DMS153 (cell line): ENCODE results near the gene GMDS.

Source experiments
- DNase-seq: peaks from one replicate; lab custom pipeline; 2025; lab: John Stamatoyannopoulos, UW

Gene GMDS

DNA sequence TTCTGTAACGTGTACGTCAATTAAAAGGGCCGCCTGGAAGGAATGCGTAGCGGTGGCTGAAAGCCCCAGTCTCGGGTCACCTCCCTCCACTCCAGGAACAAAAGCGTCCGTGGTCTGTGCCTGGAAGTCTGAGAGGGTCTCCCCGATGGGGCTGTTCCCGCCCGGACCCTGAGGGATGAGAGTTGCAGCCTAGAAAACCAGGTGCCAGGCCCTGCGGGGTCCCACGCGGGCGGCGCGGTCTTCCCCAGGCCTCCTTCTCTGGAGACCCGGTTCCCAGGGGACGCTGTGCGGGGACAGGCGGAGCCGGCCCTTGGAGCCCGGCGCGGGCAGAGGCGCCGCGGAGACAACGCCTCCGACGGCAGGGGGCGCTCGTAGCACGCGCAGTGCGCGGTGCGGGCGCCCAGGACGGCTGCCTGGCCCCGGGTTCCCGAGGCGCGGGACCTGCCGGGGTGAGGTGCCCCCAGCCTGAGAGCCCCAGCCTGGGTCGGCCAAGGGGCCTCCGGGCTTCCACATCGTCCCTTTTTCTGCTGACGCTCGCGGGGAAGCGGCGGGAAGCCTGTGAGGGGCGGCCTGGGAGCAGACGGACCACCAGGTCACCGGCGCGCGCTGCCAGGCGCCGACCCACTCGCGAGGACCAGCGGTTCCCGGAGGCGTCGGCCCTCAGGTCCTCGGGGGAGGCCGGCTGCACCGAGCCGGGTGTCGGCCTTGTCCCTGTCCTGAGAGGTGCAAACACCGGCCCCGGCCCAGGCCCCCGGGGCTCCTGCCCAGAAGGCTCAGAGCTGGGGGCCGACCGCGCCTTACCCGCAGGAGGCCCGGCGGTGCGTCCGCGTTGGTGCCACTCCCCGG, 641.0 kb downstream of the GMDS start:
- no peak for DNase-seq

DNA sequence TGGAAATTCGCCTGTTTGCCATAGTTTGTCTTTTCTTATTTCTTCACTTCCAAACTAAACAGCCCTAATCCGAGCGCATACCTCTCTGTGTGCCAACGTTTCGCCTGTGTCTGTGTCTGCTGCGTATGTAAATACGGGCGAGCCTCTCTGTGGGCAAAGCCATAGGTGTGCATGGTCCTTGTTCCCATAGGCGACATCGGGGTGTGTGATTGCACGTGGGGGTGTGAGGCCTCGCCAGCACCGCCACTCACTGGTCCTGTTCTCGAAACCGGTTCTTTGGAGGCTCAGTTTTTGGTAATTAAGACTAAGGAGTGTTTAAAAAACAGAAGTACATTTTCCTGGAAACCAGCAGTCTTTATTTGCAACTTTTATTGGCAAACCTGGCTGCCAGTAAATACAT, 641.7 kb downstream of the GMDS start:
- DNase-seq: no peak

DNA sequence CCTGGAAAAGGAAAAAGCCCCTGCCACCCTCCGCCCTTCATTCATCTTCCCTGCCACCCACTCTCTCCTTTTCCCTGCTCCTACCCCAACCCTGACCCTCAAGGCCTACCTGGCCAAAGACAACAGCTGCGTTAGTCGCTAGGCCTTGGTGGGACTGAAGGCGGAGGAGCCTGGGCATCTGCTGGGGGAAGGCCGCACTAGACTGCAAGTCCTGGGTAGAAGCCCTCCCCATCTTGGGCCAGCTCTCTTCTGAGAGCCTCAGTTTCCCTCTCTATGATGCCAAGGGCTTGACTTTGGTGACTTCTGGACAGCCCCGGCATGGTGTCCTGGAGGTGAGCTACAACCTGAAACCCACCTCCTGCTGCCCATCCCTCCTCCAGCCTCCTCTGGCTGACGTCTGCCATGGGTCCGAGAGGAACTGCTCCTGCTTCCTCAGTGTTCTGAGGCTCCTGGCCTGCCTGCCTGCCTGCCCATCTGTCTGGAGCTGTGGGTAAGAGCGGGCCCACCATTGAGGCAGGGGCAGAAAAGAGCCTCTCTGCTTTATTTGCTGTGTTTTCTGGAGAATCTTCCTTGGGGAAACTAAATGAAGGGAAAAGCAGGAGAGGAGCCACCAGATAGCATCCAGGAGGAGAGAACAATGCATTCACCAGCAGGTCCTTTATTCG, 643.2 kb downstream of the GMDS start:
- DNase-seq: no peak

DNA sequence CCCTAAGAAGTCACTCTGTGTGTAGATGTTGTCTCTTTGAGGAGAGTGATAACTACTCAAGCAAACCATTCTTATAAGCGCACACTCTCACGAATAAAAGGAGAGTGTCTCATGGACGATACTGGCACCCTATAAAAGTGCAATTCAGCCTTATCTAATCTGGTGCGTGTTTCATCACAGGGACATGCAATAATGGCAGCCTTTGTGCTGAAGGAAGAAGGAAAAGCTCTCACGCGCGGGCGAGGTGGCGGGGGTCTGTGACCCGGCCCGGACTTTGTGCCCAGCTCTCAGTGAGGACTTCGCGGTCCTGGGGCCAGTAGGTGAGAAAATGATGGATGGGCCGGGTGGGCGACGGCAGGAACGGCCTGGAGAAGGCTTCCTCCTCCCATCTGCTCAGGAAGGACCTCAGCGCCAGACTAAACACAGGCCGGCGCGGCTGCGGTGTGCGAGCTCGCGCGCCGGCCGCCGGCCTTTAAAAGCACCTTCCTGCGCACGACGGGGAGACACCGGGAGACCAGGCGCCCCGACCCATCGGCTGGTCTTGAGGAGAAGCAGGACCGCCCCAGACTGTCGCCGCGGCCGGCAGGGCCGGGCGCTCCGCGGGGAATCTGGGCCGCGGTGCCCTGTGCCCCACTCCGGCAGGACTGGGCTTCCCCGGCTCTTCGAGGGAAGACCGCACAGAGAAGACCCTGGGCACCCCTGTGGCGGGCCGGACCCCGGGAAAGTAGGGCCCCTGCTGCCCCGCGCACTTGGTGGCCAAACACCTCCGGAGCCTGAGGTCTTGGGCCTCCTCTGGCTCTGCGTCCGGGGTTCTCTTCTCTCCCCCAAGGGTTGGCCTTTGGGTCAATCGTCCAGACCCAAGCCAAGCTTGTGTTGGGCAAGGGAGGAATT, 644.0 kb downstream of the GMDS start:
- no peak for DNase-seq

DNA sequence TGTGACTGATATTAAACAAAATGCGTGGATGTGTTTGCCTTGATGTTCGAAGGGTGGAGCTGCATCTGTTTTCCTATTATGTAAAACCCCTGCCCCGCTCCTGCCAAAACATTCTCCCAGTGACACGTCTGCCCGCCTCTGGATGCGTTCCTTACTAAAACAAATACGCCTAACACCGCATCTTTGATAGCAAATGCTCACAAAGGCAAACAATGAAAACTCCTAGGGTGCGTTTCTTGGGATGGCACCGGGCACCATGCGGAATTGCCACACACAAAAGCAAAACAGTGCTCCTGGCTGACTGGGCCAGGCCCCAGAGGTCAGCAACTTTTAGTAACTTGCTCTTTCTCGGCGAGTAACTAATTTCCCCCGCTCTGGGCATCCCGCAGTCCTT, 644.6 kb downstream of the GMDS start:
- no peak for DNase-seq

DNA sequence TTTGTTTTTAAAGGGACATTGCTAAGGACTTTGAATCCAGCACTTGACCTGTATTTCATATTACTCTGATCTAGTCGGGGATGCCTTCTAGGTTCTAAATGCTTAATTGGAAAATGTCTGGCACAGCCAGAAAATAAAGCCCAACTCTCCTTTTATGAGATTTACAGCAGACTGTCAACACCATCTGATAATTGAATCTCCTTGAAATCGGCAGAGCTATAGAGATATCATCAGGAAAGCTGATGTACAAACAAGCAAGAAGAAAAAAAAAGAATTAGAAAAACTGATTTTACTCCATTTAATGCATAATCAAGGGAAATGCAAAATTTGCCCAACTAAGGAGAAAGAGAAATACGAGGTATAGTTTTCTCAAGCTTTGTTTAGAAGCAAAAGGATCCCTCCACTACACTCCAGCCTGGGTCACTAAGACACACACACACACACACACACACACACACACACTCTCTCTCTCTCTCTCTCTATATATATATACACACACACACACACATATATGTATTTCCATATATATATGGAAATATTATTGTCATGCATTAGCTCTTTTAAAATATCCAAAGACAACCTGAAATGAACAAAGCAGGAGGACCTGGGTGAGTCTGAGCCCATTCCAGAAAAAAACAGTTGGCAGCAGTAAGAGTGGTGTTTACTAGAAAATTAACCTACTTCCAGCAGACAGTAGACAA, 645.2 kb downstream of the GMDS start:
- DNase-seq: no peak

DNA sequence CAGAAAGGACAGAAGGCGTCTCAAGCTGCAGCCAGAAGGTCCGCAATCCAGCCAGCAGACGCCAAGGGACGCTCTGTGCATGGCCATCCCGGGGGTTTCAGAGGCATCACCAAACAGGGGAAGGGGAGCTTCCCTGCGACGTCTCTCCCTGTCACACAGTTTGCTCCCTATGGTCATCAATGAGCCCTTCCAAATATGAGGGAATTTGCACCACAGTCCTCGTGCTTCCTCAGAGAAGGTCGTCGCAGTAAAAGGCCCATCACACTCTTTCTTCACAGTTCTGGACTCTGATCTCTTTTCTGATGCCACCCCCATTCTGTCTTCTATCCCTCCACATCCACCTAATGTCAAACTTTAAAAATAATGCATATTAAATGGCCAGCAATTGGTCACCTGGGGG, 645.9 kb downstream of the GMDS start:
- no peak for DNase-seq

DNA sequence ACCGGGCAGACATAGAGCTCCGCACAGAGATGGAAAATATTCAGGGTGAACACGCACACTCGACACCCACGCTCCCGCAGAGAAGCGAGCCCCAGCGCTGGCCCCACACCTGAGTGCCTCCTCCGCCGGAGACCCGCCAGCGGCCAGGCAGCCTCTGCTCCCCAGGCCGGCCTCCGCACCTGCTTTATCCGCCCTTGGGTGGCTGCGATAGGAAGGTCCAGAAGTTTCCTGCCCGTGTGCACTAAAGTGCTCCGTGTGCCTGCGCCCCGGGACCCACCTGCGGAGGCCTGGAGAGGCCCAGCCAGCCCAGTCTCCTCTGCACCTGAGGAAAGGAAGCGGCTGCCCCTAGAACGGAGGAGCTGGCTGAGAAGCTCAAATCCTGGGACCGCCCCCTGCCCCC, 646.5 kb downstream of the GMDS start:
- DNase-seq: no peak

DNA sequence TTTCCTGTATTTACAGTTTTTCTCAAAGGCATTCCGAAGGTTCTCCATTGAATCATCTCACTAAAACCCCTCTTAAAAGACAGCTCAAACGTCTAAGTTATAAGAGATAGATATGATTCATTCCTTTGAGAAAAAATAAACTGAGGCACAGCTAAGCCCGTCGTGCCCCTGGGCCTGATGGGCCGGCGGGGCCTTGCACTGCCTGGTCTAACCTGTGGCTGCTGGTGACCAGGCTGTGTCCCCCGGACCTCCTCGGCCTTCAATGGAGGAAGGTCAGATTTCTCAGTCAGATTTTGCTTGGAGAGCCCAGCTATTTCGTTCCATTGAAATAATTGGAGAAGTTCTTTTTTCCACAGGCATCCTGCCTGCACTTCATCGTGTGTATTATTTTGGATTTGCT, 647.0 kb downstream of the GMDS start:
- no peak for DNase-seq

DNA sequence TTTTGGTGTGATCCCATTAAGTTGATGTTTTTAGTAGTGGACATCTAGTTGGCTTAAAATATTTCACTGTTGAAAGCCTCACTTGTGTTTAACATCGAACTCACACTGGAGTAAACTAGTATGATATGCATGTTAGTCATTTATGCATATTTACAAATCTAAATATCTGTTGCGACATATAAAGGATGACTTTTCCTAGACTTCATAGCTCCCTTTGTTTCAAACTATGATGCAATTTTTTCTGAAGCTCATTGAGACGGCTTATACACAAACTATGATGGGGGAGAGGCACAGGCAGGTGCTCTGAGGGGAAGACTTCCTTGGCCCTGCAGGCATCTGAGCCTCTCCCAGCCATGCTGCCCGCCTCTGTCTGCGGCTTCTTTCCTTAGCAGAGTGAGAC, 647.5 kb downstream of the GMDS start:
- no peak for DNase-seq

DNA sequence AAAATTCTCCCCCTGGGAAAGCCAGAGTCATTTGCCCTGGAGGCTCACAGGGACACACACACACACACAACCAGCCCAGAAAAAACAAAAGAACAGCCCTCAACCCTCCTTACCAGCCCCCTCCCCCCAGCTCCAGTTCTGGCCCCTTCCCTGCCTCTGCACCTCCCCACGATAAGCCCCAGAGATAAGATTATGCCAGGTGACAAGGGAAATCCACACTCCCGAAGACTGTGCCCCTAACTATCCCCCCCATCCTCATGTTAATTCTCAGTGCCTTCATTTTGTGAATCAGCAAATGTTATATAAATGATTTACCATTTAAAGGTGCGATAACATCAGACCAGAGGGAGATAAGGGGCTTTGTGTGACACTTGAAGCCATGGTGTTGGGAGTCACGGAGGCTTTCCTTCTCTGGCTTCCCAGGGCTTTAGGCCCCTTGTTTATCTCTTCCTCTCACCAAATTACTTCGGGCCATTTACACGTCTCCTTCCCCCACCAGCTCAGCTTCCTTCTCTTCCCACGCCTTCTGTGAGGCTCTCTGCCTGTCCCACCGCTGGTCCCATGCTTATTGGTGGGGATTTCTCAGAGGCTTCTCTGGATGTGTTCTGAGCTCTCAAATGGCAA, 648.2 kb downstream of the GMDS start:
- no peak for DNase-seq

DNA sequence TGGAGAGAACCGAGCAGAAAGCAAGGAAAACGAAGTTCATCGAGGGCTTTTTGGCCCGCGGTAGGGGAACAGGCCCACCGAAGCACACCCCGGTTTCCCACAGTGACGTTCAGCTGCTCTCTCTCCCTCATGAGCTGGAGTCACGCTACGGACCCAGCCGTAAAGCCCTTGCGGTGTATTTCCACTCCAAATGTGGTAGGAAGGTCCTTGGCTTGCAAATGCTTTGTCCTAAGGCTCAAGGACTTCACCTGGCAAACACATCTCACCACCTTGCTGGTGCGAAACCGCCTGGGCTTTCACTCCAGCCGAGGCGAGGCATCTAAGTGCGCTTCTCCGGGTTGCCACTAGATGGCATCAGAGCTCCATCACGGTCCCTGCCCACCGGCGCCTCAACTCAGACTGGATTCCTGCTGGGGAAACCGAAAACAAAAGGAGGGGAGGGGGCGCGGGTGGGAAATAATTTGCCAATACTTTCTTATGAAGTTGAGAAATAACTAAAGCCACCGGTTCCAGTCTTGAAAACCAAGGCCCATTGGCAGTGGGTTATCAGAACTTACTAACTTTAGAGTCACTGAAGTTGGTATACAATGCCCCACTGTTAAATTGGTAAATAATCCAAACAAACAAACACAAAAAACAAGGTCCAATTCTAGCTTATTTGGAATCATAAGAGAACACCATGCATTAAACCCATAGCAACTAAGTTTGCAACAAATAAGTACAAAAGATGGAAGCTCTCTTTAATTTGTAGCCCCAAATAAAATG, 649.1 kb downstream of the GMDS start:
- peak; percentile 29 for DNase-seq

DNA sequence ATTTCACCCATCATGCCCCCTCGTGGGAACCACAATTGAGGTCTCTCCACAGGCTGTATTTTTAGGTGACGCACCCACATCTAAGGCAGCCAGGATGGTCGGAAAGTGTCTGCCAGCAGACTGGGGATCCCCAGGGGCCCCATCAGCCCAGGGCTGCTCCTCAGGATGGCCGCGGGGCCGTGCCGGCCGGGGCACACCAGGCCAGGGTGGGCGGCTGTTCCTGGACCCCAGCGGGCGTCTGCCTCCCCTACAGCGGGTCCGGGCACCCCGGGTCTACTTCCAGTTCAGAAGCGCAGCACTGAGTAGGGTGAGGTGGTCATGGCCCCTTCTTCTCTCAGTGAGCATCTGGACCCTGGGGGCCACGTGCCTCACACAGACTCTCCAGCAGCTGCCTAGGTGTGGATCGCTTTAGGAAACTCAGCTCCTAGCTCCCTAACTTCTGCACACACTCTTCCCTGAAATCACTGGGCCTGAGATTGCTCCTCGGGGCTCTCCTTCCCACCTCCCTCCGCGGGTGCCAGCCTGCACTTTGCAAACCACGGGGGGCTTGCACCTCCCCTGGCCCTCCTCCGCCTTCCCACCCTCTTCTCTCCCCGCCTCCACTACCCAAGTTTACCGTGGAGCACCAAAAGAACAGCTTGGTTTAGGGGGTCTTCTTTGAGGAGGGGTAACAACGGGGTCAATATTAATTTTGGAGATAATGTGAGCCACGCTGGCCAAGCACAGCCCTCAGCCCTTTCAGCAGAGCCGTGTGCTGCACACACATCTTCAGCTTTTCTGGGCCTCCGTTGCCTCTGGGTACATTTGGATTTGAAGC, 649.9 kb downstream of the GMDS start:
- no peak for DNase-seq

DNA sequence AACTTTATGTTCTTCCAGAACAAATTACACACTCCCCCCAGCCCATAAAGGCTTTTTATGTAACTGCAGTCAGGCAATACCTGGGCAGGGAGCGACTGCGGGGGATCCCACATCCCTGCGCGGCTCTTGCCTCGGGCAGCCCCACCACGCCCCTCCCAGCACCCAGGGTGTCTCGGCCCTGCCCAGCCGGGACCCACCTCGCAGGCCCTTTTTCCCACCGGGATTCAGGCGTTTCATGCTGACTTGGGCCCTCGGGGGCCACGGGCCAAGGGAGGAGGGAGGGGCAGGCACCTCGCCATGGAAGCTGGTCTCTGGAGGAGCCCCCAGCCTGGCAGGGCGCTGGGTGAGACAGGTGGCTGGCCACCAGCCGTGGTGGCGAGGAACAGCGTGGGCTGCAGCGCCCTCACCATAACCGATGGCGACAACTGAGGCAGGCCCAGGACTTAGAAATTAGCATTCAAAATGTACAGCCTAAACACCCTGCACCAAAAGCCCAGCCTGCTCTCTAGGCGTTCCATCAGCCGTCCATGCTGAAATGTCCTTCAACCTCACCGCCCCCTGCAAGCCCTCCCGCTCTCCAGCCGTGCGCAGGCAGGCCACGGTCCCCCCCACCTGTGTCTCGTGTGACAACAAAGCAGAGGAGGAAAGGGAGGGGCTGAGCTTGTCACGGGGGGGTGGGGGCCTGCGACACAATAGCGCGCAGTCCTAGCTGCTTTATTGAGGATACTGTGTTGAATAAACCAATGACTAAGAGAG, 650.8 kb downstream of the GMDS start:
- DNase-seq: no peak

DNA sequence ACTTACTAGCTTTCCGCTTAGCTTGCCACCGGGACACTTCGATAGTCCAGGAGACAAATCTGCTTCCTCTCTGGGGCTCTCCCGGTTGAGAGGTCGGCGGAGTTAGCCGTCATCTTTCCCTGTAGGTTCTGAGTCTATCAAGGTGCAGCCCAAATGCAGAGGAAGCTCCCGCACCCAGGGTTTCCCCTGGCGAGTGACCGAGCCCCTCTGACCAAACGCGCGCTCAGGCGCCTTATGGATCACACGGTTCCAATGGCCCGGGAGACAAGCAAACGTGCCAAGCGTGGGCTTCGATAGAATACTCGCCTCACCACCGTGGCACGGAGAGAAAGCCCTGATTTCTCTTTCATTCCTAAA, 651.5 kb downstream of the GMDS start:
- DNase-seq: no peak

DNA sequence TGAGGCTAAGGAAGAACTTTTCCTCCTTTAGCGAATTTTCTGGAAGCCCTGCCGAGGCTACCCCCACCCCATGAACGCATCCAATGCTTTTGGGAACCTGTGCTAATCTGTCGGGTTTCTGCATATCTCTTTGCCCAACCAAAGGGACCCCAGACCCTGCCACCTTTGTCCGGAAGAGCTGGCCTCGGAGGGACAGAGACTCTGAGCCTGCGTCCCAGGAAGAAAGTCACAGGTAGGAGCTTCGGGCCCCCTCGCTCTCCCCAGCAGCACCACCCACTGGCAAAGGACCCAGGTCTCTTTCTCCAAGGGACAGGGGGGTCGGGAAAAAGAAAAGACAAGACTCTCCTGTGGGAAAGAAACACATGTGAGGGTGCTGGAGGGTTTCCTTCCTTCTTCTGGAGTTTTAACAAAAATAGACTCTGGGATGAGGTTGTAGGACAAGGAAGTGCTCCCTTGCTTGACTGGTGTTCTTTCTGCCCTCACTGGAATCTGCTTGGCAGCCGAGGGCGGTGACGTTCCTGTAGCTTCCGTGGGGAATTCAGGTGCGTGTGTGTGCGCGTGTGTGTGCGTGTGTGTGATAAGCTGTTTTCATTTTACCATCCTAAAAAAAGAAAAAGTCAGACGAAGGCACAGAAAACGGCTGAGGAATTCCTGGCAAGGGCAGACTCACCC, 652.0 kb downstream of the GMDS start:
- DNase-seq: no peak

DNA sequence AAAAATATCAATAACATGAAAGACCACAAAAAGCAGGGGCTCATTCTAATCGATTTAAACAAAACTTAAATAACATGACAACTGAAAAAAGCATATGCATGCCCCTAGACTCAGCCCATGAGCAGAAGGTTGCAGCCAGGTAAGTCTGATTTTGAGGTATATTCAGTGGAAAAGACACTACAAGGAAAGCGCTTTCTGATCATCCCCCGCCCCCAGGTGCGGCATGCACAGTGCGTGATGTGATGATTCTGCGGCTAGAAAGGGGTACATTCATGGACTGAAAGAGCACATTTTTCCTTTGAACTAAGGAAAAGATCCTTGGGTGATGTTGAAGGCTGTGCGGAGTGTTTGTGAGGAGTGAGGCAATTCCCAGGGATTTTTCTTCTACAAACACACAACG, 652.6 kb downstream of the GMDS start:
- DNase-seq: no peak

DNA sequence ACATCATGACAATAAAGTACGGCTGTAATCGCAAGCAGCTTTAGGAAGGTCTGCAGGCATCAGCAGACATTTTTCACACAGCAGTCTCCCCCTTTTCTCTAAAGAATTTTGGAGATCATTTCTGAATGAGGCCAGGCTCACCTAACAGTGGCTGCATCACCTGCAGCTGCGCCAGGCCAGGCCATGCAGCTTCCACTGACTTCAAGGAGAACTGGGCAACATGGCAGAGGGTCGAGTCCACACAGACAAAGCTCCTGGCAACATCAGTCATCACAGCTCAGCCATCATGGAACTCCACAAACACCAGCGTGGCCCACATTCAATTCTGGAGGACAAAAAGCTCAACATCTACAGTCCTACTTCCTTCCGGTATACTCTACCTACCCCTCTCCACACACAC, 653.5 kb downstream of the GMDS start:
- no peak for DNase-seq

DNA sequence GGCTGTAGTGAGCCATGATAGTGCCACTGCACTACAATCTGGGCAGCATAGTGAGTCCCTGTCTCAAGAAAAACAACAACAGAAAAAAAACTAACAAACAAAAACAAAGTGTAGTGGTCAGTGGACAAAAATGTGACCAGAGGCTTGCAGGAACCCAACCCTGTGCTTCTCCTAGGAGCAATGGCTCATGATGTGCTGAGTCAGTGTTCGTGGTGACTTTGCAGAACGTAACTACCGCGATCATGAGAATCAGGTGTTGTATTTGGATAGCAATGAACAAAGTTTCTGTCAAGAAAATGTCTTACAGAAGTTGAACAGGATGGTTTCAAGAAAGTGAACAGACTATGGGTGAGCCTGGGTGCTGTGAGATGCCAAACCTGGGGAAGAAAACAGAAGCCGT, 654.2 kb downstream of the GMDS start:
- no peak for DNase-seq
